NT2/D1 (cell line): ENCODE measurements around the gene MBOAT2.
"Not testable (repeated sequence)": the region's sequence is repeated elsewhere in the genome, so short reads cannot be mapped to it uniquely, and the experiment has no call there.

Experiments
- DNase-seq: peaks from one replicate; pipeline ENCODE4 v3.0.0-alpha.2; 2011; ENCODE audit warnings: low read depth, low spot score
- H3K27me3 ChIP-seq: 2 replicates; pipeline ENCODE4 v1.6.0; 2011; ENCODE audit warnings: mild to moderate bottlenecking; ENCODE audit not compliant: insufficient read length, insufficient read depth
- H3K36me3 ChIP-seq: 2 replicates; pipeline ENCODE4 v1.6.1; 2011; ENCODE audit warnings: mild to moderate bottlenecking, low read length, mixed read lengths; ENCODE audit not compliant: insufficient read depth, insufficient read length
- H3K4me1 ChIP-seq: 2 replicates; pipeline ENCODE4 v1.5.1; 2011; ENCODE audit not compliant: insufficient read depth, insufficient read length
- H3K4me3 ChIP-seq: 2 replicates; pipeline ENCODE4 v1.5.1; 2011; ENCODE audit warnings: low read depth; ENCODE audit not compliant: insufficient read length
- H3K9ac ChIP-seq: 2 replicates; pipeline ENCODE4 v1.6.0; 2011; ENCODE audit warnings: low read depth; ENCODE audit not compliant: insufficient read length
- H3K9me3 ChIP-seq: 2 replicates; pipeline ENCODE4 v1.5.1; 2011; ENCODE audit warnings: mild to moderate bottlenecking, low read length; ENCODE audit not compliant: insufficient read depth
- SUZ12 ChIP-seq: IDR thresholded peaks from 2 replicates; pipeline ENCODE4 v1.6.1; 2011; ENCODE audit not compliant: insufficient read length, insufficient read depth; ENCODE audit errors: extremely low read depth
- YY1 ChIP-seq: IDR thresholded peaks from 2 replicates; pipeline ENCODE4 v1.6.1; 2011; ENCODE audit not compliant: insufficient read length, insufficient read depth
- ZNF274 ChIP-seq: IDR thresholded peaks from 2 replicates; pipeline ENCODE4 v1.6.1; 2011; ENCODE audit warnings: mild to moderate bottlenecking, low read depth, low read length

MBOAT2 gene

GRCh38 chr2:8927510-8928455 lies 75.7 kb downstream of the MBOAT2 start:
- Histone ChIP-seq H3K4me1 (no peaks in the 10 kb centered on the region), H3K4me3 (no peak overlapping the region), H3K9ac (no peak overlapping the region), H3K27me3 (no peaks in the 10 kb centered on the region), H3K9me3 (no peaks in the 10 kb centered on the region), H3K36me3 (no peaks in the 10 kb centered on the region)
- DNase-seq = no peak
- TF ChIP-seq SUZ12 (no peak), ZNF274 (no peak), YY1 (no peak)

GRCh38 chr2:8926356-8926755 lies 77.1 kb downstream of the MBOAT2 start:
- H3K27me3 ChIP-seq = no peaks in the 10 kb centered on the region
- H3K4me1 ChIP-seq = no peaks in the 10 kb centered on the region
- no peak overlapping the region for H3K4me3 ChIP-seq
- no peaks in the 10 kb centered on the region for H3K36me3 ChIP-seq
- TF ChIP-seq YY1 (no peak), SUZ12 (no peak), ZNF274 (no peak)
- H3K9me3 ChIP-seq = no peaks in the 10 kb centered on the region
- no peak for DNase-seq
- H3K9ac ChIP-seq = no peak overlapping the region

GRCh38 chr2:8925411-8925810 lies 78.1 kb downstream of the MBOAT2 start:
- DNase-seq = no peak
- TF ChIP-seq ZNF274 = no peak
- no peak for TF ChIP-seq YY1
- no peak for TF ChIP-seq SUZ12
- no peak overlapping the region for H3K4me3 ChIP-seq
- H3K27me3 ChIP-seq = no peaks in the 10 kb centered on the region
- H3K9me3 ChIP-seq = no peaks in the 10 kb centered on the region
- no peaks in the 10 kb centered on the region for H3K36me3 ChIP-seq
- H3K9ac ChIP-seq = no peak overlapping the region
- H3K4me1 ChIP-seq = no peaks in the 10 kb centered on the region

GRCh38 chr2:8923183-8923582 lies 80.3 kb downstream of the MBOAT2 start:
- H3K4me3 ChIP-seq = no peak overlapping the region
- no peaks in the 10 kb centered on the region for H3K27me3 ChIP-seq
- H3K9me3 ChIP-seq = no peaks in the 10 kb centered on the region
- no peaks in the 10 kb centered on the region for H3K4me1 ChIP-seq
- no peak for TF ChIP-seq YY1
- no peak for TF ChIP-seq SUZ12
- TF ChIP-seq ZNF274 = no peak
- no peak for DNase-seq
- no peaks in the 10 kb centered on the region for H3K36me3 ChIP-seq
- H3K9ac ChIP-seq = no peak overlapping the region

GRCh38 chr2:8922431-8922830 lies 81.1 kb downstream of the MBOAT2 start:
- Histone ChIP-seq H3K27me3 (no peaks in the 10 kb centered on the region), H3K4me3 (no peak overlapping the region), H3K4me1 (no peaks in the 10 kb centered on the region), H3K9me3 (no peaks in the 10 kb centered on the region), H3K36me3 (no peaks in the 10 kb centered on the region), H3K9ac (no peak overlapping the region)
- TF ChIP-seq YY1 = no peak
- no peak for TF ChIP-seq SUZ12
- TF ChIP-seq ZNF274 = no peak
- DNase-seq = no peak

GRCh38 chr2:8918412-8918811 lies 85.1 kb downstream of the MBOAT2 start:
- Histone ChIP-seq H3K36me3 (no peaks in the 10 kb centered on the region), H3K27me3 (no peaks in the 10 kb centered on the region), H3K4me3 (no peak overlapping the region), H3K9ac (no peak overlapping the region), H3K4me1 (no peaks in the 10 kb centered on the region), H3K9me3 (no peaks in the 10 kb centered on the region)
- TF ChIP-seq YY1 (no peak), SUZ12 (no peak), ZNF274 (no peak)
- no peak for DNase-seq

- H3K36me3 ChIP-seq = no peaks in the 10 kb centered on the region
- no peaks in the 10 kb centered on the region for H3K4me1 ChIP-seq
- H3K9ac ChIP-seq = no peak overlapping the region
- TF ChIP-seq YY1 = no peak
- no peak for TF ChIP-seq ZNF274
- no peak for TF ChIP-seq SUZ12
- no peaks in the 10 kb centered on the region for H3K27me3 ChIP-seq
- DNase-seq = no peak
- H3K9me3 ChIP-seq = peaks cover 7% of the 10 kb centered on the region; the same call in 1 of the 2 replicates
- no peak overlapping the region for H3K4me3 ChIP-seq
These were observed 87.5 kb downstream of the MBOAT2 start for GRCh38 chr2:8915941-8916340.

GRCh38 chr2:8913767-8914166 lies 89.7 kb downstream of the MBOAT2 start:
- not testable (repeated sequence) for H3K9ac ChIP-seq, H3K4me3 ChIP-seq, H3K4me1 ChIP-seq, H3K27me3 ChIP-seq, DNase-seq, H3K36me3 ChIP-seq
- H3K9me3 ChIP-seq = peaks cover 10% of the 10 kb centered on the region; the same call in 1 of the 2 replicates
